Lower lobe of right lung (tissue), 2 donors: ENCODE measurements around the gene TP53I11. TPM values are rescaled to one million over a fixed set of nuclear protein-coding genes. Genes with fewer than 3 reads are reported as not detected.

Source experiments
- ATAC-seq, 2 donors: fragments of 200-7000 bp; cut with Tn5 transposase; one replicate each; pipeline ENCODE4 v1.9.1; 2020 to 2022; ENCODE audit warnings: mild to moderate bottlenecking in 2 of 2, moderate library complexity in 2 of 2
- DNase-seq: peaks from one replicate; pipeline ENCODE4 v3.0.0-alpha.2; 2020
- H3K27ac ChIP-seq: fragments of 200-600 bp; one replicate; pipeline ENCODE4 v1.8.0; 2022
- H3K27me3 ChIP-seq: fragments of 200-600 bp; one replicate; pipeline ENCODE4 v1.8.0; 2022; ENCODE audit warnings: low read depth
- H3K36me3 ChIP-seq: fragments of 200-600 bp; one replicate; pipeline ENCODE4 v1.8.0; 2022; ENCODE audit warnings: mild to moderate bottlenecking
- H3K4me1 ChIP-seq: fragments of 200-600 bp; one replicate; pipeline ENCODE4 v1.8.0; 2022
- H3K4me3 ChIP-seq: fragments of 200-600 bp; one replicate; pipeline ENCODE4 v1.8.0; 2022; ENCODE audit warnings: mild to moderate bottlenecking
- H3K9me3 ChIP-seq: fragments of 200-600 bp; one replicate; pipeline ENCODE4 v1.8.0; 2022
- intact Hi-C: fragments of 100-400 bp; cut with DNase I; formaldehyde crosslinking; loops from one replicate; pipeline ENCODE4 v1.11.0; 2022
- total RNA-seq: library from RNA; stranded (reverse); fragmentation: NEBNext Ultra II Directional; extraction: Animal tissue kit (Norgen Biotek cat#: 25700); gene quantifications from one replicate; pipeline ENCODE4 v1.2.1, GENCODE V29; 2021
- TF ChIP-seq, protein P1 (sequence below): fragments of 200-600 bp; IDR thresholded peaks from one replicate; pipeline ENCODE4 v1.8.0; 2022; ENCODE audit warnings: antibody characterized with exemption, mild to moderate bottlenecking
- donor health status: DM: no; HTN: yes; CAD: no; lungs with severe emphysema.

Gene TP53I11
- total RNA-seq, 1 donor from 2014 or later, result 103 TPM

DNA sequence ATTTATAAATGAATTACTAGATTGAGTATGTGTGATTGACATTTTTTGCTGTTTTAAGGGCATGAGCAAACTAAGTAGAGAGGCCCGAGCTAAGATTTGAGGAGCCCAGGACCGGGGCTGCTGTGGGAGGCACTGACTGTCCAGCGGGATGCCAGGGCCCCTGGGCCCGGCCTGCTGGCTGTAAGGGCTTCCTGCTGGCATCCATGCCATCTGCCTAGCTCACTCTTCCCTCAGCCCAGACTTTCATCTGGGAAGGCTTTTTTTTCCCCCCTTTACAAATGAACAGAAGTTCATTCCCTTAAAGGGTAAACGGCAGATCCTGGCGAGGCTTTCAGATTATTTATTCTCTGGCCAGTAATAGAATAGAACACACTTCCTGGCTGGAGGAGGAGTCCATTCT, 16.0 kb upstream of the TP53I11 start:
- Histone ChIP-seq H3K9me3 (no peaks in the 10 kb centered on the region), H3K27me3 (no peaks in the 10 kb centered on the region), H3K4me3 (no peak overlapping the region), H3K27ac (no peak overlapping the region), H3K4me1 (peaks cover 9% of the 10 kb centered on the region), H3K36me3 (no peaks in the 10 kb centered on the region)
- DNase-seq, result no peak
- intact Hi-C loops, result no loop called here
- ATAC-seq, result no peak
- TF ChIP-seq, protein P1, sequence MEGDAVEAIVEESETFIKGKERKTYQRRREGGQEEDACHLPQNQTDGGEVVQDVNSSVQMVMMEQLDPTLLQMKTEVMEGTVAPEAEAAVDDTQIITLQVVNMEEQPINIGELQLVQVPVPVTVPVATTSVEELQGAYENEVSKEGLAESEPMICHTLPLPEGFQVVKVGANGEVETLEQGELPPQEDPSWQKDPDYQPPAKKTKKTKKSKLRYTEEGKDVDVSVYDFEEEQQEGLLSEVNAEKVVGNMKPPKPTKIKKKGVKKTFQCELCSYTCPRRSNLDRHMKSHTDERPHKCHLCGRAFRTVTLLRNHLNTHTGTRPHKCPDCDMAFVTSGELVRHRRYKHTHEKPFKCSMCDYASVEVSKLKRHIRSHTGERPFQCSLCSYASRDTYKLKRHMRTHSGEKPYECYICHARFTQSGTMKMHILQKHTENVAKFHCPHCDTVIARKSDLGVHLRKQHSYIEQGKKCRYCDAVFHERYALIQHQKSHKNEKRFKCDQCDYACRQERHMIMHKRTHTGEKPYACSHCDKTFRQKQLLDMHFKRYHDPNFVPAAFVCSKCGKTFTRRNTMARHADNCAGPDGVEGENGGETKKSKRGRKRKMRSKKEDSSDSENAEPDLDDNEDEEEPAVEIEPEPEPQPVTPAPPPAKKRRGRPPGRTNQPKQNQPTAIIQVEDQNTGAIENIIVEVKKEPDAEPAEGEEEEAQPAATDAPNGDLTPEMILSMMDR, result no peak

DNA sequence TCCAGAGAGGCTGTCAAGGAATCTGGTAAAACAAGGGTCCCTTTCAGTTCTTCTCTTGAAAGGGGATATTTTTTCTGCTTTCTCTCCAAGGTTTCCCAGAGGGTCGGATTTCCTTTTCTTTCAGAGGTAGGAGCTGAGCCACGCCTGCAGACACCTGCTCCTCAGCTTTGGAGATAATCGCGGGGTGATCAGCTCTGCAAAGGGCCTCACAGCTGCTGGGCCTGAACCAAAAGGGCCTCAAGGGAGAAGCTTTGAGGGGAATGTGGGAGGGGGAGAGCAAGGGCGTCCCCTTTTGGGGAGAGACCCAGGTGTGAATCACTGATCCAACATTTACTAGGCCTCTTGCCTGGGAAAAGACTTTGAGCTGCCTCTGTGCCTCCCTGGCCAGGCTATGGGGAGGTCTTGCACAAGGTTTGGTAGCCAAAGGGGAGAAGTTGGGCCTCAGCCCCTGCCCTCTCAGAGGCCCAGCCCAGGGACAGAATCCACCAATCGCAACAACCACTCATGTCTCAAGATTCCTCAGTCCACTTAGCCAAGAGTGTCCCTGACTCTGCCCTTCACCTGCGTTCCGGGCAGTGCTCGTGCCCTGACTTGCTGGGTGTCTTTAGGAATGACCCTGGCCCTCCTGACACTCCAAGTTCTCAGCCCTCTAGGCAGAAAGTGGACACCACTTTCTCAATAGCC, 14.0 kb upstream of the TP53I11 start:
- Histone ChIP-seq H3K36me3 (no peaks in the 10 kb centered on the region), H3K4me3 (no peak overlapping the region), H3K27ac (peak overlapping the region; percentile 59), H3K9me3 (no peaks in the 10 kb centered on the region), H3K4me1 (peaks cover 9% of the 10 kb centered on the region), H3K27me3 (no peaks in the 10 kb centered on the region)
- intact Hi-C loops, result no loop called here
- TF ChIP-seq, protein P1, result no peak
- ATAC-seq (peak; percentile 95 to 96), DNase-seq (peak; percentile 83)

DNA sequence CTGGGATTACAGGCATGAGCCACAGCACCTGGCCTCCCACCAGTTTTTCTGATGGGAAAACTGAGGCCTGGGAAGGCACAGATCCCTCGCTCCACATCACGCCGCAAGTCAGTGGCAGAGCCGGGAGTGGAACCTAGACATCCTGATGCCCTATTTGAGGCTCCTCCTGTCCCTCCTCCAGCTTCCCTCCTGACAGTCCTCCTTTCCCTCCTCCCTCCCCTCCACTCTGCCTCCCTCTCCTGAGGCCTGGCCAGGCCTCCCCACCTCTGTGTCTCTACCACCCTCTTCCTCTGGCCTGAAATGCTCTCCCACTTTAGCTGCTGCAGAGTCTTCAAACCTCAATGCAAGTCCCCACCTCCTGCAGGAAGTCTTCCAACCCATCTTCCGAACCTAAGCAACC, 13.3 kb upstream of the TP53I11 start:
- intact Hi-C loops, result no loop called here
- TF ChIP-seq, protein P1, result no peak
- Histone ChIP-seq H3K4me1 (peaks cover 9% of the 10 kb centered on the region), H3K9me3 (no peaks in the 10 kb centered on the region), H3K27ac (peak overlapping the region; percentile 59), H3K4me3 (no peak overlapping the region), H3K36me3 (no peaks in the 10 kb centered on the region), H3K27me3 (no peaks in the 10 kb centered on the region)
- no peak for ATAC-seq
- no peak for DNase-seq

DNA sequence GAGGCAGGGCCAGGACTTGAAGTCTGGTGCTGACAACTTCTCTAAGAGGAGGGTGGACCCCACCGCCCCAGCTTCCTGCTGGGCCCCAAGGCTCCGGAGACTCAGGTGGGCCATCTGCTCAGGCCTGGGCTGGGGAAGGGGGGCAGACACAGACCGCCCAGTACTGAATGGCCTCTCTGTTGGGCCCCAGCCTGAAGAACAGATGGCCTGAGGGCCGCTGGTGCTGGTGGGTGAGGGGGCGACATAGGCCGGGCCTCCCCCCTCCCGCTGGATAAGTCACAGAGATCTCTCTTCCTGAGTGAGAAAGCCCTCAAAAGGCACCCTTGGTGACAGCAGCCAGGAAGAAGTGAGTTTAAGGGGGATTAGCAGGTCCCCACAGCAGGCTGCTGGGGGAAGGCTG, 12.5 kb upstream of the TP53I11 start:
- Histone ChIP-seq H3K27me3 (no peaks in the 10 kb centered on the region), H3K4me3 (no peak overlapping the region), H3K27ac (no peak overlapping the region), H3K36me3 (no peaks in the 10 kb centered on the region), H3K4me1 (peaks cover 9% of the 10 kb centered on the region), H3K9me3 (no peaks in the 10 kb centered on the region)
- DNase-seq, result no peak
- TF ChIP-seq, protein P1, result no peak
- no peak for ATAC-seq
- intact Hi-C loops, result no loop called here

DNA sequence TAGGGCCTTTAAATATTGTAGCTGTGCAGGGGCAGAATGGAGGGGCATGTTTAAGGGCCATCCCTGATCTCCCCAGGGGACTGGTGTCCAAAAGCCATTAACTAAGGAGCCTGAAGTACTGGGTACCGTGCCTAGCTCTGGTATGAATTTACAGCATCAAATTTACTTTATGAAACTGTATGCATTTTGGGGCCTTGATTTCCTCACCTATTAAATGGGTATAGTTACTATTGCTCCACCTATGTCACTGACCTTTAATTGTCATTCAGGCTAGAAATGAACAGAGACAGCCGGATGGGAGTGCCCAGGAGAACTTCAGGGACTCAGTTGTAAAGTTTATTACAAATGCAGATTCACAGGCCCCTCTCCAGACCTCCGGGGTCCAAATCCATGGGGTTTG, 11.8 kb upstream of the TP53I11 start:
- Histone ChIP-seq H3K27ac (no peak overlapping the region), H3K27me3 (no peaks in the 10 kb centered on the region), H3K4me1 (peaks cover 9% of the 10 kb centered on the region), H3K9me3 (no peaks in the 10 kb centered on the region), H3K36me3 (no peaks in the 10 kb centered on the region), H3K4me3 (no peak overlapping the region)
- intact Hi-C loops, result no loop called here
- TF ChIP-seq, protein P1, result no peak
- ATAC-seq, result no peak
- no peak for DNase-seq
